HG03521 (cell line): Measurements from ENCODE around the gene AGAP1.

Experiments used
- ATAC-seq: cut with Tn5 transposase; IDR thresholded peaks from one replicate; pipeline ENCODE4 v1.9.1; 2021; ENCODE audit warnings: mild to moderate bottlenecking, moderate library complexity; ENCODE audit not compliant: unreplicated experiment

AGAP1 gene

DNA sequence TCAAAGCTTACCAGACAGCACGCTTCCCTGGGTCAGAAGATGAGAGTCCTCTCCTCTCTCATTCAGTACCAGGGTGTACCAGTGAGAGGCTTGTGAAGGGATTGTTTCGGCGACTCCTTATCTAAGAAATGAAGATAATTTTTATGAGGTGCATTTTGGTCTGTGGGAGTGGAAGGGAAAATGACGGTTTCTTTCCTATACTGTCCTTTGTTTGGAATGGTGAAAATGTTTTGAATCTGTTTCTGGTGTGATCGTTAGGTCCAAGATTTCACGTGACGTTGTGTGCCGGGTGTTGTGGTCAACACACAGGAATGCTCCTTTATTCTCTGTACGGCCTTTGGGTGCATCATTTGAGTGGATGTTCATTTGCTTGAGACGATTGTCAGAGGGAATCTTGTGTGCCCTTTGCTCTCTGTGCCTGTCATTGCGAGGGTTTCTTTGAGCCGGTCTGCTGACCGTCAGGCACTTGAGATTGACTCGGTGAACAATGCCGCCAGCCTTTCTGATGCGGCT is 183.5 kb downstream of the AGAP1 start:
- ATAC-seq: no peak

DNA sequence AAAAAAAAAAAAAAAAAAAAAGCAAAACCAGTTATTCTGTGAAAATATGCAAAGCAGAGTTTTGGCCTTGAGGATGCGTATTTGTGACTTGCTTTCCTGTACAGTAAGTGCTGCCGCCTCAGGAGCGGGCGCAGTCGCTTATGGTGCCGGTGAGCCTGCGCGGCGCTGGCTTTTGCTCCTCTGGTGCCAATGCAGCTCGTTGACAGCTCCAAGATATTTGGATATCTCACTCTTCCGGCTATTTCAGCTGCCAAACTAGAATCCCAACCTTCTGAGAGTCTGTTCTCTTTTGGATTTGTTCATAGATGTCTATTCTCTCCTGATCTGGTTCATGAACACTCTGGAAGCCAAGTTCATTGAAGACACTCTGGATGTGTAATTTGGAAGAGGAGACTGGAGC is 184.1 kb downstream of the AGAP1 start:
- ATAC-seq: no peak

DNA sequence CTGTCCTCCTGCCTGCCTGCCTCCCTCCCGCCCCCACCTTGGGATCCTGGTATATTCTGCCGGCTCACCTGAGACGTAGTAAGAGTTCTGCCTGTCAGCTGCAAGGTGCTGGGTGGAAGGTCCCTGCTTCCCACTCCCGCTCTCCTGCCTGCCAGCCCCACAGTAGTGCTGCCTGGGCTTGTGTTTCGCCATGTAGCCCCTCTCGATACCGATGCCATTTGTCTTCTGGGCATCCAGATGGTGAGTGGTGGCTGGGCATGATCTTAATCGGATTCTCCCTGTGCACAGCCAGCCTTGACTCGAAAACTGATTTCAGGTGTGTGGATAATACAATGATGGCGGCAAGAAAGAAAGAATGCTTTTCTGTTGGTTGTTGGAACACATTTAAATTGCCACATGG is 184.9 kb downstream of the AGAP1 start:
- no peak for ATAC-seq

DNA sequence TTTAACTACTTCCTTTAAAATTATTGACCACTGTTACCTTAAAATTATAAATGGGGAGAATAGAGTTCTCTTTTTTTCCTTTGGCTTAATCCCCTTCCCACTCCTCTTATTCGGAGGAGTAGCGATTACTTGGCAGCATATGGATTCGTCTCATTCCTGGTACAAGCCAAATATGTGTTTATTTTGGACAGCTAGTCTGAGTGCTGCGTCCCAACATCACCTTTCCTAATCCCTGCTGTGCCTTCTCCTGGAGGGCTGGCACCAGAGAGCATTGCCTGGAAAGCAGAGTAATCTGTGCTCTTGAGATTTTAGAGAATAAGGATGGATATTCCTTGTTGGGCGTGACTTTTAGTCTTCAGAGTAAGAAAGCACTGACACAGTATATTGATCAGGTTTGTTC is 185.6 kb downstream of the AGAP1 start:
- no peak for ATAC-seq

DNA sequence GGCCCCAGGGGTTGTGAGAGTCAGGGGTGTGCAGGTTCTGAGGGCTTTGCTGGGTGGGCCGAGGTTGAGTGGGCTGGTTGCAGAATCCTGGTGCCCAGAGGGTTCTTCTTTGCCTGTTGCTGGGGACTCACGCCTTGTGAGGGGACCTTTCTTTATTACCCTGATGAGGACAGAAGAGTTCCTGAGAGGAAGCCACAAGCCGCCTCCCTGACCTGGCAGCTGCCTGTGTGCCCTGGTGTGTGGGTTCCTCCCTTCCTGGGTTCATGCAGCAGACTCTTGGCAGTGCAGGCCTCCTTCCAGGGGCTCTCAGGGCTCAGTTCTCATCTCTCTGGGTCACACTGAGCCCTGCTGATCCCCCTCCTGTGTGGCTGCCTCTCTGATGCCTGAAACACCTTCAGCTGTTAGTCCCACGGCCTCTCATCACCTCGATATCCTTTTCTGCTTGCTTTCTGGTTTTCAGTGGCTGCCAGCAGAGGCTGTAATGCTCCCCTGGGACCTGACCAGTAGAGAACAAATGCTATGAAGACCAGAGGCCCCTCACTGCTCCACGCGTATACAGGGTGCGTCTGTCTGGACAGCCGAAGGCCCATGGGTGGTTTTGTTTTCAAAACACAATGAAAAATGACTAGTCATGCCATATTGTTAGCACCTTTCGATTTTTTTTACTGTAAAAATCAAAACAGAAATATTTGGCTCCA is 191.3 kb downstream of the AGAP1 start:
- no peak for ATAC-seq

DNA sequence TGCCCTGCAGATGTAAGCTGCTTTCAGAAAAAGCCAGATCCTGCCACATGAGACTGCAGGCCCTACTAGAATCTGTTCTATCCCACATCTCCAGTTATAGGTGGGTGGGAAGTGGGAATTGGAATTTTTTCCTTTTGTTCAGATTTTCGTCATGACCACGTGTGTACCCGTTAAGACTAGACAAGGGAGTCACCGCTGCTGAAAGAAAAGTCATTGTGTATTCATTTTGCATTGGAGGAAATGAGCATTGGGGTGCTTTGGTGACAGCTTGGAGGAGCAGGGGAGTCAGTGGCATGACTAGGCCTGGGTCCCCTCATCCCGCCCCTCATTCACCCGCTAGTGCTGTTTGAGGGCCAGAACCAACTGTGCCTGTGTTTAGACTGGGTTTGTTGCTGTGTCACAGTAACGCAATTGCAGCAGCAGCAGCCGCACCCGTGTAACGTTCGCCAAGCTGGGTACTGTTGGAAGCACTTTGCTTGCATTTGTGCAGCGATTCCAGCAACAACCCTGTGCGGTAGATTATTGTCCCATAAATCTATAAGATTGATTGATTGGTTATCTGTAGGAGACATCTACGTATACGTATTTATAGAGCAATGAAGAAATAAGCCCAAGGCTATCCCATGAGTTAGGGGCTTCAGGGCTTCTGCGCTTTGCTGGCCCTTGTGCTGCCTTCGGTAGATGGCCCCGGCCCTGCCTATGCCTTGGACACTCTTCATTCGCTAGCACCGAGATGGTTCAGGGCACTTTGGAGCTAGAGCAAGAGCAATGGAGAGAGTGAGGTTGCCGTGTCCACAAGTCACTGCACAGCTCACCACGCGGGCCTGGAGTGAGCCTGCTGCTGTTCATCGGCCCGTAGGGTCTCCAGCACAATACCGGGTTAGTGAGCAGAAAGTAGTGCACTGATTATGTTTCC is 194.9 kb downstream of the AGAP1 start:
- no peak for ATAC-seq

DNA sequence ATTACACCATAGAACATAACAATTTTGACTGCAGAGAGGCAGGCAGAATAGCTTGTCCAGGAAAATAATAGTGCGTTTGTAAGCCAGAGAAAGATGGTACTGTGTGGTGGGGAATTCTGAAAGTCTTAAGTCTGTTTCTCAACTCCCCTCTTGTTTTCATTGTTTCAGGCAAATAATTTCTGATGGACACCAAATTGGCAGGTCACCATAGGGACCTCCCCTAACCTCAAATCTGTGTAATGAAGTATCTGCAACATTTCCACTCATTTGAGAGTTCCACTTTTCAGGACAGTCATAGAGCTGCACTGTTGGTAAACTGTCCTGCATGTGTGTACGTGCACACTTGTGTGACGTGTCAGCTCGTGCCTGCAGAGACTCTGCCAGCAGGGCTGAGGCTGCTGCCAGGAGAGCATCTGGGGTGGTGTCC is 195.6 kb downstream of the AGAP1 start:
- ATAC-seq: no peak

DNA sequence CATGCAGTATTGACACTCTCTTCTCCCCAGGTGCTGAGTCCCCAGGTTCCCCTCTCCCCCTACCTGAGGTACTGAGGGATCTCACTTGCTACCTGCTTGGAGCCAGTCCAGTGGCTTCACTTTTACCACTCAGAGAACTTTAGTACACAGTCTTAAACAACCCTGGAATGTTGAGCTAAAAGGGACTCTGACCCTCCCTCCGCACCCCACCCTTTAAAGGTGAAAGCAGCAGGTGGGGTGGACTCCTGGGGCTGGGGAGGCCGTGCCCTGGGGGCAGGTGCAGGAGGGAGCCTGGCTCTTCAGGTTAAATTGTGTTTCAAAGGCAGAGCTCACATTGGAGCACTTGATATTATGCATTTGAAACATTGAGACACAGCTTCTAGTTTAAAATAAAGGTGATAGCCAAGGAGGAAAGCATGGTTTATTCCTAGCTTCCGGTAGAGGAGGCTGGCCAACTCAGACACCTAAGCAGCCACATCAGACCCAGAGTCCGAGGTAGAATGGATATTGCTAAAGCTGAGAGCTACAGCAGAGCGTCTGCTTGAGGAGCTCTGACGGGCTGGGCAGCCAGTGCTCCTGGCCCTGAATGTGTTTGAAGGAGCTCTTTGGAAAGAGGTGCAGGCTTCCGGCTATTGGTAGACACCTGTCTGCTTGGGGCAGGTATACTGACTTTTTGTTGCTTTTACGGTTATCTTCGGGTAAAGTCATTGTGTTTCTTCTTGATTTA is 196.4 kb downstream of the AGAP1 start:
- ATAC-seq: no peak

DNA sequence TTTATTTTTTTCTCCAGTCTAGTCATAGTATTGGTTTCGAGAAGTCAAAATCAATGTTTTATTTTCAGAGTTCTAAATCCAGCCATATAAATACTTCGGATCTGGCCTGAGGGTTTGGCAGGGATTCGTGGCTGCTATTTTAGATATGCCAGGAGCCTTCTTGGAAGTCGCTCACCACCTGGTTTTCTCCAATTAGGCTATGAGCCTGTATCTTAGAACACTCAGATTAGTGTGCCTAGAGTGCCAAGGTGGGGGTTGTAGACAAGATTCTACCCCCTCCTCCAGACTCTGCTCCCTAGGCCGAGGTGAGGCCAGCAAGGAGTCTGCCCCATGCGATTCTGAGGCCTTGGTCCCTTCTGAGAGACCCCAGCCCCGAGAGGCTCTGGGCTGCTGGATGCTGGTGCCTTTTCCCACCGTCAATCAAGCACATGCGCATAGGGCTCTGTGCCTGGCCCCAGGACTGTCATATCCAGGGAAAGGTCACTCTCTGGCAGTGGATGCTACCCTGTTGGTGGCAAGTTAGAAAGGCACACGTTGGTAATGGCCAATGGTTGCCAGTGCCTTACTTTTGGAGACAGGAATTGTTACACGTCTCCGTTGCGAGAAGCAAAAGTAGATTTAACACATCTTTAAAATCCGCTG is 197.1 kb downstream of the AGAP1 start:
- no peak for ATAC-seq

DNA sequence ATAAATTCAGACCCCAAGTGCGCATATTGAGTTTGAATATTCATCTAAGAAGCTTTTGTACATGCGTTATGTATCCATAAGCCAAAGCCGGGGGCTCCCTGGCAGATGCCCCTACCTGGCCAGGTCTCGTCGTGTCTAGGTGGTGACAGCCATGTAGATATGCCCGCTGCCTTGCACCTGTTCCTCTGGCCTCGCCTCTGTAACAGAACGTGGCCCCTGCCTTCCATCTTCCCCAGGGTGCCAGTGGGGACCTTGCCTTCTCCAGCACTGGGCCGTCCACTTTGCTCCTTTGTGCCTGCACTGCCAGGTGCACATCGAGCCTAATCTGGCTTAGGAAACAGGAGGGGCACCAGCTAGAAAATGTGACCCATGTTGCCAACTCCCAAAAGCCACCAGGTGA is 198.2 kb downstream of the AGAP1 start:
- ATAC-seq: no peak

DNA sequence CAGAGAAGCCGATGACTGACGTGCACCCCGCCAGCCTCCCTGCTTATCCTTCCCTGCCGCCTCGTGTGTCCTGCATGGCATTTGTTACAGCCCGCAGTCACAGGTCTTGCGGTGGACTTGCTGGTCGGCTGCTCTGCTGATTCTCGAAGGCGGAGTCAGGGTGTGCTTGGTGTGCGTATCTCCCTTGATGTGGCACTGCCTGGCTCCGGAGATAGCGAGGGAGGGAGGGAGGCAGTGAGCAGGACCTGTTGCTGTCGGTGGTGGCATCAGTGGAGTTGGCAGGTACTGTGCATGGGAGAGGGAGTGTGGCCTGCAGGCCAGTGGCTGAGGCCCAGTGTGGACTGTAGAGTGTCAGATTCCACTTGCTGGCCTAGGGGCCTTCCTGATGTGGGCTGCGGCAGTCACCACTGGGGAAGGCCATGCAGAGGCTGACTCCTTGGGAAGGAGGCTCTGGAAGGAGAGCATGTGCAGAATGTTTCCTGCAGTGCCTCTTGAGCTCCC is 198.9 kb downstream of the AGAP1 start:
- no peak for ATAC-seq

DNA sequence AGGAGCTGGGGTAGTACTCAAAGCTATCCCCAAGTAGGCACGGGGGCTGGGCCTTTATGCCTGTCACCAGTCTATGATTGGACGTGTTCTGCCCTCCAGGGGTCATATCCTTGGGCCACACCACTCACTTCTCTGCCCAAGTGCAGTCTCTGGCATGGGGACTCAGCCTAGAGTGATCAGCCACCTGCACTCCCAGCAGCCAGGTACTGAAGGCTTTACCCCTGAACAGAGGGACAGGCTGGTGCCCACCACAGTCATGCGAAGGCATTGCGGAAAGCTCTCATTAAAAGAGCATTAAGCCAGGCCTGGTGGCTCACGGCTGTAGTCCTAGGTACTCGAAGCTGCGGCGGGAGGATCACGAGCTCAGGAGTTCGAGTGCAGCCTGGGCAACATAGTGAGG is 199.4 kb downstream of the AGAP1 start:
- ATAC-seq: no peak

DNA sequence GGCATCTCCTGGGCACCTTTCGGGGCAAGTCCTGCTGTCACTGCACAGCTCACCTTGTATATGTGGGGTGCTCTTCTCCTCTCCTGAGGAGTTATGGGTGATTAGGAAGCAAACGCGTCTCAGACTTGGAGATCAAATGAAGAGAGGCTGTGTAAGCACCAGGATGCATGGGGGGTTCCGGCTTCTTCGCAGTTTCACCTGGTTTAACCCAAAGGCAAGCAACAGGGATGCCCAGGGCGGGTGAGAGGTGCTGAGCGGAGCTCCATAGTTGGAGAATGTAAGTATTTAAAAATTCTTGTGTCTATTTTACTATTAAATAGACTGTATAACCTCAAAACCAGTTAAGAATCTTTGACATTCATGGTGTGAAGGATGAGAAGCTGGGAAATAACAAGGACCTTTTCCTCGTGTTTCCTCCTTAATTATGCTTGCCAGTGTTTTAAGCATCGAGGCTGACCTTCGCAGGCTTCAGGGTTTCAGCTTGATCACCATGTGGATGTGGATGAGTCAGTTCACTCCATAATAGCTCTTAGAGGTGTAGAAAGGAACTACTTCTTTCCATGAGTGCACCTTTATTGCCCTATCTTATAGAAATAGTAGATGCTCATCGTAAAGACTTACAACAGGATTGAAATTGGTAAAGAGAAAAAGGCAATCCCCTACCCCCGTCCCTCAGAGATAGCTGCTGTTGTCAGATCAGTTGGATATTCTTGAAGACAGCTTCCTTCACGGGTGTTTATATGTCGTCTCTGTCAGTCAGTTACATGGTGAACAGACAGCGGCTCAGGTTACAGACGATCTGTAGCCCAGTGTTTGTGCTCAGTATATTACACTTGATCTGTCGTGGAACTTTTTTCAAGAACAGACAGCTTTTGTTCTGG is 201.1 kb downstream of the AGAP1 start:
- no peak for ATAC-seq

DNA sequence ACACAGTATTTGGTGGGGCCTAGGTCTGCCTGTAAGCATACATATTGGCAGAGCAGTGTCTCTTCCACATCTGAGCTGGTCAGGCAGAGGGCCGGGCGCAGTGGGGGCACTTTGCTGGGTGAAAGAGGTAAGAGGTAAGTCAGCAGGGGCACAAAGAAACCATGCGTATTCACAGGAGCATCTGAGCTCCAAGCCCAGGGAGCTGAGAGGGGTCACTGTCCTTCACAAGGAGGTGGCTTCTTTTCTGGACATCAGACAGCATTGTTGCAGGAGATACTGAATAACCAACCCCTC is 201.7 kb downstream of the AGAP1 start:
- no peak for ATAC-seq

DNA sequence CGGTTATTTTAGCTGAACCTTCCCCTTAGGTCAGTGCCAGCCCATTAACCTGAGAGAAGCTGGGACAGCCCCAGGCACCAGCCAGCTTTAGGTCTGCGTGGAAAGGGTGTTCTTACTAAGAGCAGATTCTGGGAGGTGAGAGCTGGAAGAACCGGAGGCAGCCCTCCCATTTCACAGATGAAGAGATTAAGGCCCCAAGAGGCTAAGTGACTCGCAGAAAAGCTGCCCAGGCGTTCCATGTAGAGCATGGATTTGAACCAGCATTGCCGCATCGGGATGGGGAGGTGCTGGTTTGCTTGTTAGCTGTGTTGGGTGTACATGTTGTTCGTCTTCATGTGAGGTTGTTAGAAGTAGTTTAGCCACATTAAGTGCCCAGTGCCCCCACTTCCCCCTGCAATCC is 203.2 kb downstream of the AGAP1 start:
- ATAC-seq: no peak

DNA sequence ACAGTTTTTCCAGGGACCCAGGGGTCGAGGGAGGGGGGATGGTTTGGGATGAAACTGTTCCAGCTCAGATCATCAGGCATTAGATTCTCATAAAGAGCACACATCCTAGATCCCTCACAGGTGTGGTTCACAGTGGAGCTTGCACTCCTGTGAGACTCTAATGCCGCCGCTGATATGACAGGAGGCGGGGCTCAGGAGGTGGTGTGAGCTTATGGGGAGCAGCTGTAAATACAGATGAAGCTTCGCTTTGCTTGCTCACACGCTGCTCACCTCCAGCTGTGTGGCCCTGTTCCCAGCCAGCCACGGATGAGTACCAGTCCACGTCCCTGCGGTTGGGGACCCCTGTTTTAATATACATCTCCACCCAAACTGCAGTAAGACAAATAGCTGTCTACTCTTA is 204.2 kb downstream of the AGAP1 start:
- ATAC-seq: no peak

DNA sequence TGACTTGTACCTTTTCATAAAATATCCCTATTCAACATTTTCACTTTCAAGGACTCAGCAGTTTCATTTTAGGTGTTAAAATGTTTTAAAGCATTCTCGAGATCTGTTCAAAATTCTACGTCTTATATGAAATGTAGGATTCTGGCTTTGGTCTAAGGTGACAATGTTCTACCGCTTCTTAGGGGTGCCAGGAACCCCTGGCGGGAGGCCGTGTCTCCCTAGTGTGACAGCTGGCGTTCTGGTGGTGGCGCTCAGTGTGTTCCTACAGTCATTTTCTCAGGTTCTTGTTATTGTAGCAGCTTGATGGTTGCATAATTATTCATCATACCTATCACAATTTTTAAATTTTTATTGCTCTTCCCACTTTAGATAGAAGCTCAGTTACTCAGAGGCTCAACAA is 204.6 kb downstream of the AGAP1 start:
- ATAC-seq: no peak

DNA sequence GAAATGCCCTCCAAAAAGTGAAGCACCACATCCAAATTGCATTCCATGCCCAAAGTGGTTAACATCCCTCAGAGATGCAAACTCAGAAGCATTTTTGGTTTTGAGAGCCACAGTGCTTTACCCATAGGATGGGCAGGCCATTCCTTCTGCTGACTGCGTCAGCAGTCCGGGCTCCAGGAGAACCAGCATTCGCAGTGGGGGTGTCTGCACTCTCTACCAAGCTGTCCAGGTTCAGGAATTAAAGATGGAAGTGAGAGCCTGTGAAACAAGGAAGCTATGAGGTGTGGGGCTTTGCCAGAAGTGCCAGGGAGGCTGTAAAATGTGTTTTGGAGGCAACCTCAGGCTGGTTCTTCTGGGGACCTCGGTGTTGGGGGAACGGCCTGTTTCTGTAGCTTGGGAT is 205.7 kb downstream of the AGAP1 start:
- no peak for ATAC-seq

DNA sequence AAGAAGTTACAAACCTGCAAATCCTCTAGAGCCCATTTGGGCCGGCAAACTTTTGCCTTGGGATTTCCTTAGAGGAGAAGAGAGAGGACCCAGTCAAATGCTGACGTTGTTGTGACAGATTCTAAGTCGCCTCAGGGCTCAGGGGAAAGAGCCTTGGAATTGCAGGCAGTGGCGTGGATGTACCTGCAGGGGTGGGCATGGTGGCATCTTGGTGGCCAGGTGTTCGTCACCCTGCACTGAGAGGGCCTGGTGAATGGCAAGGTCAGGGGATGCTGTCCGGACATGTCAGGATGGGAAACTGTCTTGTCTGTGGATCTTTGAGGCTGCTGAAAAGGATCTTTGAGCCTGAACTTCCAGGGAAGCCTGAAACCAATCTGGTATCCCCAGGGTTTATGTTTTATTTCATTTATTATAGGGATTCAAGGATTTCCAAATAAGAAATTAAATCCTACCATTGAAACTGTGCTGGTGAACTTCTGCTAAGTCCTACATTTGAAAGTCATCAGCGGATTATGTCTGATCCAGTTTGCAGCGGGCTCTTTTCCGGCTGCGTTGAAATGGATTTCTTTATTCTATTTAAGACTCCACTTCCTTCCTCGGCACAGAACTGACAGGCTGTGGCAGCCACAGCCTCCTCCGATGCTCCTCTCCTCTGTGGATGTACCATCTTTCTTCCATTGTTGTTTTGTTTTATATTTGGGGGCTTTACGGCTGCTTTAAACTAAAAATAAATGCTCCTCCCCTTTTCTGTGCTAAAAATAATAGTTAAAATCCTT is 207.6 kb downstream of the AGAP1 start:
- ATAC-seq: no peak
